ENCODE measurements around the gene TXNDC17.

The TXNDC17 gene

GRCh38 chr17:6670571-6670970 lies 29.7 kb downstream of the TXNDC17 start:
- DNase-seq (ENCODE audit: low read depth): no peak
- no peak overlapping the region for H3K4me3 ChIP-seq (ENCODE audit: low read depth, low read length)
- TF ChIP-seq MAX (IDR thresholded peaks at IDR 0.05; ENCODE audit: low read depth, low read length) (no peak), POLR2A (IDR thresholded peaks at IDR 0.05; ENCODE audit: extremely low read depth, insufficient read length) (no peak), CTCF (IDR thresholded peaks at IDR 0.05; ENCODE audit: low read depth, low read length) (no peak), MYC (IDR thresholded peaks at IDR 0.05; ENCODE audit: low read depth, low read length) (no peak)

GRCh38 chr17:6670999-6671398 lies 30.1 kb downstream of the TXNDC17 start:
- no peak overlapping the region for H3K4me3 ChIP-seq (ENCODE audit: low read depth, low read length)
- TF ChIP-seq MAX (IDR thresholded peaks at IDR 0.05; ENCODE audit: low read depth, low read length) (no peak), MYC (IDR thresholded peaks at IDR 0.05; ENCODE audit: low read depth, low read length) (no peak), POLR2A (IDR thresholded peaks at IDR 0.05; ENCODE audit: extremely low read depth, insufficient read length) (no peak), CTCF (IDR thresholded peaks at IDR 0.05; ENCODE audit: low read depth, low read length) (no peak)
- DNase-seq (ENCODE audit: low read depth): no peak

GRCh38 chr17:6671431-6671830 lies 30.6 kb downstream of the TXNDC17 start:
- TF ChIP-seq MYC (IDR thresholded peaks at IDR 0.05; ENCODE audit: low read depth, low read length) (no peak), POLR2A (IDR thresholded peaks at IDR 0.05; ENCODE audit: extremely low read depth, insufficient read length) (no peak), MAX (IDR thresholded peaks at IDR 0.05; ENCODE audit: low read depth, low read length) (no peak), CTCF (IDR thresholded peaks at IDR 0.05; ENCODE audit: low read depth, low read length) (no peak)
- DNase-seq (ENCODE audit: low read depth): no peak
- H3K4me3 ChIP-seq (ENCODE audit: low read depth, low read length): no peak overlapping the region

- no peak for TF ChIP-seq MYC (IDR thresholded peaks at IDR 0.05; ENCODE audit: low read depth, low read length)
- TF ChIP-seq MAX (IDR thresholded peaks at IDR 0.05; ENCODE audit: low read depth, low read length): no peak
- DNase-seq (ENCODE audit: low read depth): no peak
- no peak overlapping the region for H3K4me3 ChIP-seq (ENCODE audit: low read depth, low read length)
Measured at GRCh38 chr17:6674586-6674985, 33.7 kb downstream of the TXNDC17 start.

- TF ChIP-seq MYC (IDR thresholded peaks at IDR 0.05; ENCODE audit: low read depth, low read length) (no peak), MAX (IDR thresholded peaks at IDR 0.05; ENCODE audit: low read depth, low read length) (no peak), POLR2A (IDR thresholded peaks at IDR 0.05; ENCODE audit: extremely low read depth, insufficient read length) (no peak)
- DNase-seq (ENCODE audit: low read depth): no peak
- no peak overlapping the region for H3K4me3 ChIP-seq (ENCODE audit: low read depth, low read length)
Measured at GRCh38 chr17:6675201-6675825, 34.5 kb downstream of the TXNDC17 start.

GRCh38 chr17:6676802-6677157 lies 35.9 kb downstream of the TXNDC17 start:
- TF ChIP-seq POLR2A (IDR thresholded peaks at IDR 0.05; ENCODE audit: extremely low read depth, insufficient read length) (no peak), MAX (IDR thresholded peaks at IDR 0.05; ENCODE audit: low read depth, low read length) (no peak), MYC (IDR thresholded peaks at IDR 0.05; ENCODE audit: low read depth, low read length) (no peak), CTCF (IDR thresholded peaks at IDR 0.05; ENCODE audit: low read depth, low read length) (no peak)
- DNase-seq (ENCODE audit: low read depth): no peak
- no peak overlapping the region for H3K4me3 ChIP-seq (ENCODE audit: low read depth, low read length)

Measured in NB4 (cell line).